Sigmoid colon (tissue), 7 donors: Measurements from ENCODE around the gene GTF3C1. TPM values are rescaled to one million over a fixed set of nuclear protein-coding genes. Genes with fewer than 3 reads are reported as not detected.

ENCODE experiments used
- DNase-seq: peaks from one replicate; pipeline ENCODE4 v3.0.0-alpha.2; 2019
- H3K27ac ChIP-seq, 4 donors: fragments of 200-600 bp; sonication (generic); one replicate each; pipeline ENCODE4 v1.5.1; 2016 to 2019; ENCODE audit warnings: mild to moderate bottlenecking in 1 of 4
- H3K27me3 ChIP-seq, 3 donors: fragments of 200-600 bp; sonication (generic); one replicate each; pipeline ENCODE4 v1.5.1; 2019; ENCODE audit warnings: mild to moderate bottlenecking in 1 of 3
- H3K36me3 ChIP-seq, 4 donors: fragments of 200-600 bp; sonication (generic); one replicate each; pipeline ENCODE4 v1.5.1; 2016 to 2019
- H3K4me1 ChIP-seq, 4 donors: fragments of 200-600 bp; sonication (generic); one replicate each; pipeline ENCODE4 v1.5.1; 2017 to 2019
- H3K4me3 ChIP-seq, 4 donors: fragments of 200-600 bp; sonication (generic); one replicate each; pipeline ENCODE4 v1.5.1; 2017 to 2019; ENCODE audit warnings: mild to moderate bottlenecking in 2 of 4, moderate library complexity in 1 of 4
- H3K9me3 ChIP-seq, 4 donors: fragments of 200-600 bp in 3 of 4; sonication (generic) in 3 of 4; one replicate each; pipeline versions ENCODE4 v1.5.1 to v1.6.1; 2013 to 2019
- CTCF ChIP-seq, 4 experiments: fragments of 450-650 bp in 3 of 4; fragments of 200-600 bp in 1 of 4; IDR thresholded peaks; one replicate each; pipeline ENCODE4 v1.5.1; 2016 to 2019; ENCODE audit warnings: antibody characterized with exemption in 4 of 4, mild to moderate bottlenecking in 3 of 4, moderate library complexity in 2 of 4
- EP300 ChIP-seq, 4 donors: sonication (generic); formaldehyde crosslinking; IDR thresholded peaks; one replicate each; pipeline ENCODE4 v1.6.1; 2017; ENCODE audit warnings: antibody characterized with exemption in 4 of 4
- POLR2A ChIP-seq, 2 donors: fragments of 450-650 bp; IDR thresholded peaks; one replicate each; pipeline ENCODE4 v1.6.1; 2016; ENCODE audit warnings: antibody characterized with exemption in 2 of 2, mild to moderate bottlenecking in 2 of 2, moderate library complexity in 2 of 2
- POLR2AphosphoS5 ChIP-seq, 4 donors: sonication (generic); formaldehyde crosslinking; IDR thresholded peaks; one replicate each; pipeline ENCODE4 v1.6.1; 2017; ENCODE audit warnings: antibody characterized with exemption in 4 of 4
- WGBS, 2 donors: extraction: QIAGEN DNeasy Blood & Tissue Kit; methylation state at CpG; one replicate each; pipeline ENCODE4 v1.1.7; 2013; 5-methylcytosine and 5-hydroxymethylcytosine counted together
- intact Hi-C: fragments of 100-400 bp; cut with DNase I; formaldehyde crosslinking; loops from one replicate; pipeline ENCODE4 v1.15.1; 2023
- polyA plus RNA-seq, 3 donors: library from polyadenylated mRNA; stranded (reverse); fragments of 200-250 nt; gene quantifications; one replicate each; pipeline ENCODE4 v1.2.3, GENCODE V29; 2013
- total RNA-seq, 4 donors: library from RNA; depleted of rRNA; stranded (reverse); fragments of >200 nt; gene quantifications; one replicate each; pipeline ENCODE4 v1.1.0, GENCODE V29; 2016
- donor health status: healthy with polysubstance abuse.
- donor health status: Bipolar disorder and iron deficiency.
- donor health status: healthy.

GTF3C1 gene
- total and polyA plus RNA-seq, 7 donors = 9.0 to 74.2 (median 37.5) TPM

DNA sequence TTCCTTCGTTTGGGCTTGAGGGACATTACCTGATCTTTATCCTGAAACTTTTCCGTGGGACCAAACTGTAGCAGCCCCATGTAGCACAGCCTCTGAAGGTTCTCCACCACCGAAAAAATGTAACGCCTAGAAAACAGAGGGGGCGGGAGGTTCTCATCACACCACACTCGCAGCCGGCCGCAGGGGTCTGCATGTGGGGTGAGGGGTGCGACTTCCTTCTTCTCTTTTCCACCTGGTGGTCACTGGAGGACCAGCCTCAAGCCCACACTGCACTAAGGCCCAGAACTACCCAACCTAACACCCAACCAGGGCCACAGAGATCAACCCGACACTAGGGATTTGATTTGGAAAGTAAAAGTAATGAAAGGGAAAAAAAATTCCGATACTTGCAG lies 57.1 kb downstream of the GTF3C1 start:
- 90 to 94% methylated on average over 11 of the region's 11 CpGs for WGBS, 2 donors
- no peak for TF ChIP-seq POLR2AphosphoS5 (IDR thresholded peaks at IDR 0.05)
- TF ChIP-seq EP300 (IDR thresholded peaks at IDR 0.05) = no peak
- TF ChIP-seq POLR2A (IDR thresholded peaks at IDR 0.05) = no peak
- TF ChIP-seq CTCF (IDR thresholded peaks at IDR 0.05) = no peak
- no peak for DNase-seq
- Histone ChIP-seq H3K9me3 (no peaks in the 10 kb centered on the region), H3K27me3 (no peaks in the 10 kb centered on the region), H3K36me3 (peaks cover 33 to 100% (median 78%) of the 10 kb centered on the region in 4 donors), H3K4me3 (no peak overlapping the region), H3K27ac (no peak overlapping the region), H3K4me1 (no peaks in the 10 kb centered on the region)
- intact Hi-C loops = no loop called here

DNA sequence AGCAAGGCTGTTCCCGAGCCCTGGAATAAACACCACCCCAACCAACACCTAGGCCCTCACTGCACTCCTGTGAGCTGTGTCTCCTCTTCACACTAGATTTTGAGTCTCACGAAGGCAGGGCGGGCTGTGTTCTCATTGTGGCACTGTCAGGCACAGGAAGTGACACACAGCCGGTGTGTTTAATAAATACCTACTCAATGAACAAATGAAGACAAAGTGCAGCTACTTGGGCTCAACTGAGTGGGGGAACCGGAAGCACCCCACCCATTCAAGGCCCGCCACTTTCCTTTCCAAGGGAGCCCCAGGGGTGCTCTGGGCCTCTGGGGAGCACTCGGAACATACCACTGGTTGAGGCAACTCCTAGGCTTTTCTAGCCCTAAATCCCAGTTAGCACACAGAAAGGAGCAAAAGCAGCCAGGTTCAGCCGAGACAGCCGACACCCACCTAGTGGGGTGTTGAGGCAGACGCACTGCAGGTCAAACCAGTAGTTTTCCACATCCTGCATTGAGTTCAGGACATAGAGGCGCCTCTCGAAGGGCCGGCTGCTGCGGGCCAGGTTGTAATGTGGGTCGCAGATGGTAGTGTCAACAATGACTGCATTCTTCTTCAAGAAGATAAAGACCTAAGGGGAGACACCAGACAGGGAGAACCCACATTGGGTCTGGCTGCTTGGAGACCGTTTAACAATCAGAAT lies 57.7 kb downstream of the GTF3C1 start:
- TF ChIP-seq POLR2A (IDR thresholded peaks at IDR 0.05) (no peak), POLR2AphosphoS5 (IDR thresholded peaks at IDR 0.05) (no peak)
- Histone ChIP-seq H3K4me3 (no peak overlapping the region), H3K9me3 (no peaks in the 10 kb centered on the region), H3K27ac (peak overlapping the region in 1 of 4 donors; percentile 14), H3K27me3 (no peaks in the 10 kb centered on the region), H3K4me1 (no peaks in the 10 kb centered on the region), H3K36me3 (peaks cover 31 to 100% (median 79%) of the 10 kb centered on the region in 4 donors)
- 91 to 92% methylated on average over 16 of the region's 16 CpGs for WGBS, 2 donors
- intact Hi-C loops = no loop called here
- no peak for DNase-seq

DNA sequence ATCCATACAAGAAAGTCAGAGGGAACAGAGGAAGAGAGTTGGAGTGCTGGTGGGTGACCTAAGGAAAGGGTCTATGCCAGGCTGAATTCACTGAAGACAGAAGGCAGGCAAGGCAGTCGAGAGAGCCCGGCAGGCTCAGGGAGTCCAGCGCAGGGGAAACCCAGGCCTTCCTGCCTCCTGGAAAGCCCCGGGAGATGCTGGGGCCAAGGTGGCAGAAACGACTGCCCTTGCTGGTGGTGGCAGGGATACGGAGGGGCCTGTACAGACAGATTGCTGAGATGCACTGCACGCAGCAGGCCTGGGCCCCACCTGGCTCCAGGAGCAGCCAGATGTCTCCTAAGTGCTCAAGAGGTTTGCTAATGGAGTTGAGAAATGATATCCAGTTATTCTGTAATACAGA lies 59.8 kb downstream of the GTF3C1 start:
- Histone ChIP-seq H3K27me3 (no peaks in the 10 kb centered on the region), H3K27ac (no peak overlapping the region), H3K36me3 (peaks cover 44 to 100% (median 82%) of the 10 kb centered on the region in 4 donors), H3K4me3 (no peak overlapping the region), H3K9me3 (no peaks in the 10 kb centered on the region), H3K4me1 (no peaks in the 10 kb centered on the region)
- WGBS, 2 donors = 94 to 95% methylated on average over 7 of the region's 7 CpGs
- TF ChIP-seq POLR2A (IDR thresholded peaks at IDR 0.05) (no peak), EP300 (IDR thresholded peaks at IDR 0.05) (no peak), CTCF (IDR thresholded peaks at IDR 0.05) (no peak), POLR2AphosphoS5 (IDR thresholded peaks at IDR 0.05) (no peak)
- intact Hi-C loops = no loop called here
- DNase-seq = no peak

DNA sequence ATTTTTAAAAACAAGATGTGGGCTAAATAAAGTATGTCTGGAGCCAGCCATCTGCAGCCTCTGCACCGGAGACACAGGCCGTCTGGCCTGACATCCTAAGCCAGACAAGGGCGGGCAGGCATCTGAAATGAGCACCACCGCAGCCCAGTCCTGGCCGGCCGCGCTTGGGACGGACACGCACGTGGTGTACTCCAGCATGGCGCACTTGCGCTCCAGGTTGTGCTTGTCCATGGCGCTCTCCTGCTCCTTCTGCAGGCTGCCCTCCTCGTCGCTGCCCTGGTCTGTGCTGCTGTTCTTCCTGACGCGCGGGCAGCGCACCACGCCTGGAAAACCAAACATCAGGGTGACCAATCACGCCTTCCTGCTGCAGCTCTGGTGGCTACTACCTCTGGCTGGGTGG lies 60.3 kb downstream of the GTF3C1 start:
- peaks cover 41 to 100% (median 83%) of the 10 kb centered on the region in 4 donors for H3K36me3 ChIP-seq
- WGBS, 2 donors = 96 to 98% methylated on average over 21 of the region's 21 CpGs
- intact Hi-C loops = no loop called here
- no peaks in the 10 kb centered on the region for H3K9me3 ChIP-seq
- TF ChIP-seq EP300 (IDR thresholded peaks at IDR 0.05) = no peak
- TF ChIP-seq CTCF (IDR thresholded peaks at IDR 0.05) = no peak
- no peak for TF ChIP-seq POLR2AphosphoS5 (IDR thresholded peaks at IDR 0.05)
- TF ChIP-seq POLR2A (IDR thresholded peaks at IDR 0.05) = no peak
- no peak overlapping the region for H3K4me3 ChIP-seq
- H3K27me3 ChIP-seq = no peaks in the 10 kb centered on the region
- no peak overlapping the region for H3K27ac ChIP-seq
- H3K4me1 ChIP-seq = no peaks in the 10 kb centered on the region
- DNase-seq = no peak

DNA sequence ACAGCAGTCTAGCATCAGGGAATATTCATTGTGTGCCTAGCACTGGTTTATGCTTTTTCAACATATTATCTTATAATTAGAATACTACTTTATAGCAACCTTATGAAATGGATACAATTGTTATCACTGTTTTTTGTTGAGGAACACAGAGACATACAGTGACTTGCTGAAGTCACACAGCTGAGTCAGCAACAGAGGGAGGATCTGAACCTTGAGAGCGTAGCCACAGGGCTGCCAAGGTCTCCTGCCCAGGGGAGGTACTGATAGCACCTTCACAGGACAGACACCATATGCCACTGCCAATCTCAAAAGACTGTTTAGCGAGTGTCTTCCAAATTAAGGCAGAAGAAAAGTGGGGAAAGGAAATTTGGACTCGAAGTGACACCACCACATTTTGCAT lies 63.0 kb downstream of the GTF3C1 start:
- Histone ChIP-seq H3K4me3 (no peak overlapping the region), H3K36me3 (peaks cover 58 to 100% (median 93%) of the 10 kb centered on the region in 4 donors), H3K27ac (no peak overlapping the region), H3K4me1 (no peaks in the 10 kb centered on the region), H3K27me3 (no peaks in the 10 kb centered on the region), H3K9me3 (no peaks in the 10 kb centered on the region)
- WGBS, 2 donors = 94 to 98% methylated on average over 3 of the region's 3 CpGs
- intact Hi-C loops = no loop called here
- no peak for DNase-seq
- TF ChIP-seq EP300 (IDR thresholded peaks at IDR 0.05) = no peak
- no peak for TF ChIP-seq POLR2AphosphoS5 (IDR thresholded peaks at IDR 0.05)
- TF ChIP-seq CTCF (IDR thresholded peaks at IDR 0.05) = no peak
- no peak for TF ChIP-seq POLR2A (IDR thresholded peaks at IDR 0.05)
